Aorta (tissue), 5 donors: ENCODE results near the gene BTAF1. TPM values are rescaled to one million over a fixed set of nuclear protein-coding genes. Genes with fewer than 3 reads are reported as not detected.
"Not testable (repeated sequence)": the region's sequence is repeated elsewhere in the genome, so short reads cannot be mapped to it uniquely, and the experiment has no call there.

Experiments used
- ATAC-seq: fragments of 200-7000 bp; cut with Tn5 transposase; one replicate; pipeline ENCODE4 v1.9.1; 2022; ENCODE audit warnings: moderate library complexity; ENCODE audit not compliant: low FRiP score
- DNase-seq, 2 donors: peaks; one replicate each; pipeline ENCODE4 v3.0.0-alpha.2; 2020
- H3K27ac ChIP-seq, 2 donors: one replicate each; pipeline ENCODE4 v1.5.1; 2013; ENCODE audit warnings: low read length in 2 of 2, mild to moderate bottlenecking in 2 of 2, moderate library complexity in 2 of 2, control low read depth in 1 of 2, inconsistent platforms in 1 of 2, low read depth in 1 of 2
- H3K27me3 ChIP-seq, 2 donors: one replicate each; pipeline ENCODE4 v1.6.1; 2013; ENCODE audit warnings: control low read depth in 1 of 2, low read length in 1 of 2, mild to moderate bottlenecking in 1 of 2, moderate library complexity in 1 of 2; ENCODE audit not compliant: insufficient read depth in 2 of 2, control insufficient read depth in 1 of 2
- H3K36me3 ChIP-seq, 2 donors: one replicate each; pipeline ENCODE4 v1.6.1; 2013; ENCODE audit warnings: control low read depth in 1 of 2, low read length in 1 of 2, mild to moderate bottlenecking in 1 of 2; ENCODE audit not compliant: insufficient read depth in 2 of 2, control insufficient read depth in 1 of 2
- H3K4me1 ChIP-seq, 2 donors: one replicate each; pipeline ENCODE4 v1.6.1; 2013; ENCODE audit warnings: low read length in 2 of 2, control low read depth in 1 of 2, mild to moderate bottlenecking in 1 of 2, moderate library complexity in 1 of 2; ENCODE audit not compliant: insufficient read depth in 2 of 2, control insufficient read depth in 1 of 2
- H3K4me3 ChIP-seq, 2 donors: one replicate each; pipeline ENCODE4 v1.5.1; 2013; ENCODE audit warnings: low read length in 2 of 2, control low read depth in 1 of 2, mild to moderate bottlenecking in 1 of 2
- H3K9me3 ChIP-seq: one replicate; pipeline ENCODE4 v1.6.1; 2013; ENCODE audit warnings: mild to moderate bottlenecking, low read length; ENCODE audit not compliant: control insufficient read depth
- WGBS, 2 donors: extraction: QIAGEN DNeasy Blood & Tissue Kit; methylation state at CpG; one replicate each; pipeline ENCODE4 v1.1.7; 2013; 5-methylcytosine and 5-hydroxymethylcytosine counted together
- intact Hi-C, 2 donors: fragments of 100-400 bp; cut with DNase I; formaldehyde crosslinking; loops; one replicate each; pipeline versions ENCODE4 v1.14.2 to v1.15.0; 2022
- polyA plus RNA-seq, 2 donors: library from polyadenylated mRNA; stranded (reverse); fragments of 200-250 nt; gene quantifications; one replicate each; pipeline ENCODE4 v1.2.3, GENCODE V29; 2013
- total RNA-seq, 2 donors: library from RNA; stranded (reverse); fragmentation: NEBNext Ultra II Directional; extraction: Animal tissue kit (Norgen Biotek cat#: 25700); gene quantifications; one replicate each; pipeline ENCODE4 v1.2.1, GENCODE V29; 2021
- donor health status: healthy with polysubstance abuse.
- donor health status: Bipolar disorder and iron deficiency.
- donor health status: DM: no; HTN: no; CAD: no.
- donor health status: DM: no; HTN: no; CAD: no.
- donor health status: DM: yes; HTN: yes; CAD: no.

BTAF1 gene
- total and polyA plus RNA-seq, 4 donors, result 3.3 to 48.2 (median 34.1) TPM

GRCh38 chr10:92005978-92006377 is 82.4 kb downstream of the BTAF1 start:
- intact Hi-C loops, result no loop called here

GRCh38 chr10:92009445-92009844 is 85.9 kb downstream of the BTAF1 start:
- Histone ChIP-seq H3K4me3 (no peak overlapping the region), H3K36me3 (peaks cover 2 to 5% of the 10 kb centered on the region in 2 donors), H3K27ac (no peak overlapping the region), H3K27me3 (no peaks in the 10 kb centered on the region), H3K9me3 (no peaks in the 10 kb centered on the region), H3K4me1 (no peaks in the 10 kb centered on the region)
- 100% methylated on average over 1 of the region's 1 CpG for WGBS, 2 donors
- ATAC-seq (no peak), DNase-seq (no peak)
- intact Hi-C loops, result no loop called here

More at GRCh38 chr10:92005978-92006377, 82.4 kb downstream of the BTAF1 start:
- Histone ChIP-seq H3K4me3 (no peak overlapping the region), H3K27ac (no peak overlapping the region), H3K36me3 (peaks cover 2 to 9% of the 10 kb centered on the region in 2 donors), H3K27me3 (no peaks in the 10 kb centered on the region), H3K9me3 (no peaks in the 10 kb centered on the region), H3K4me1 (no peaks in the 10 kb centered on the region)
- ATAC-seq, result no peak
- DNase-seq, result no peak
- WGBS, 2 donors, result 91 to 95% methylated on average over 1 of the region's 1 CpG

- Histone ChIP-seq H3K9me3 (no peaks in the 10 kb centered on the region), H3K27ac (no peak overlapping the region), H3K27me3 (no peaks in the 10 kb centered on the region), H3K36me3 (peaks cover 2 to 5% of the 10 kb centered on the region in 2 donors), H3K4me1 (no peaks in the 10 kb centered on the region), H3K4me3 (no peak overlapping the region)
- ATAC-seq, result no peak
- no peak for DNase-seq
- intact Hi-C loops, result no loop called here
Observed at GRCh38 chr10:92010047-92010735, 86.6 kb downstream of the BTAF1 start.

GRCh38 chr10:92011560-92012214 is 88.1 kb downstream of the BTAF1 start:
- intact Hi-C loops, result no loop called here
- H3K9me3 ChIP-seq, result no peaks in the 10 kb centered on the region
- H3K27me3 ChIP-seq, result no peaks in the 10 kb centered on the region
- H3K27ac ChIP-seq, result no peak overlapping the region
- 94 to 95% methylated on average over 2 of the region's 2 CpGs for WGBS, 2 donors
- H3K36me3 ChIP-seq, result peaks cover 2 to 11% of the 10 kb centered on the region in 2 donors
- no peaks in the 10 kb centered on the region for H3K4me1 ChIP-seq
- no peak overlapping the region for H3K4me3 ChIP-seq
- DNase-seq (no peak), ATAC-seq (no peak)

GRCh38 chr10:92014620-92015019 is 91.0 kb downstream of the BTAF1 start:
- intact Hi-C loops, result no loop called here
- WGBS, 2 donors, result 91 to 94% methylated on average over 1 of the region's 1 CpG
- no peaks in the 10 kb centered on the region for H3K4me1 ChIP-seq
- no peaks in the 10 kb centered on the region for H3K27me3 ChIP-seq
- DNase-seq (no peak), ATAC-seq (no peak)
- H3K4me3 ChIP-seq, result no peak overlapping the region
- H3K36me3 ChIP-seq, result peaks cover 2 to 11% of the 10 kb centered on the region in 2 donors
- H3K27ac ChIP-seq, result no peak overlapping the region
- H3K9me3 ChIP-seq, result no peaks in the 10 kb centered on the region

GRCh38 chr10:92024700-92025099 is 101.1 kb downstream of the BTAF1 start:
- intact Hi-C loops, result no loop called here
- no peaks in the 10 kb centered on the region for H3K9me3 ChIP-seq
- no peaks in the 10 kb centered on the region for H3K27me3 ChIP-seq
- H3K36me3 ChIP-seq, result peaks cover 4 to 9% of the 10 kb centered on the region in 2 donors
- no peak overlapping the region for H3K27ac ChIP-seq
- no peaks in the 10 kb centered on the region for H3K4me1 ChIP-seq
- WGBS, 2 donors, result 55 to 66% methylated on average over 4 of the region's 4 CpGs
- no peak overlapping the region for H3K4me3 ChIP-seq
- ATAC-seq, result no peak
- no peak for DNase-seq

- H3K36me3 ChIP-seq, result peaks cover 4 to 13% of the 10 kb centered on the region in 2 donors
- DNase-seq, H3K4me3 ChIP-seq, intact Hi-C loops, H3K27ac ChIP-seq, H3K4me1 ChIP-seq, H3K27me3 ChIP-seq, ATAC-seq, H3K9me3 ChIP-seq: not testable (repeated sequence)
- WGBS, 2 donors, result 94 to 100% methylated on average over 3 of the region's 3 CpGs
Observed at GRCh38 chr10:92025340-92025739, 101.8 kb downstream of the BTAF1 start.

GRCh38 chr10:92027141-92027540 is 103.6 kb downstream of the BTAF1 start:
- no peak overlapping the region for H3K4me3 ChIP-seq
- no peak overlapping the region for H3K27ac ChIP-seq
- intact Hi-C loops, result no loop called here
- 89% methylated on average over 4 of the region's 4 CpGs for WGBS, 2 donors
- ATAC-seq, result no peak
- DNase-seq, result no peak
- peaks cover 6 to 13% of the 10 kb centered on the region in 2 donors for H3K36me3 ChIP-seq
- H3K27me3 ChIP-seq, result no peaks in the 10 kb centered on the region
- H3K4me1 ChIP-seq, result no peaks in the 10 kb centered on the region
- no peaks in the 10 kb centered on the region for H3K9me3 ChIP-seq

- Histone ChIP-seq H3K4me1 (no peaks in the 10 kb centered on the region), H3K27ac (no peak overlapping the region), H3K4me3 (no peak overlapping the region), H3K9me3 (no peaks in the 10 kb centered on the region), H3K27me3 (no peaks in the 10 kb centered on the region), H3K36me3 (peaks cover 6 to 11% of the 10 kb centered on the region in 2 donors)
- WGBS, 2 donors, result 85 to 88% methylated on average over 3 of the region's 3 CpGs
- ATAC-seq (no peak), DNase-seq (no peak)
- intact Hi-C loops, result no loop called here
Observed at GRCh38 chr10:92031580-92031979, 108.0 kb downstream of the BTAF1 start.
